Activated T-cell treated with anti-CD3 and anti-CD28 coated beads, Interleukin-2, amount 50 U/mL, for 4 hours (primary cell): ENCODE measurements around the gene MBD3L1. TPM values are rescaled to one million over a fixed set of nuclear protein-coding genes. Genes with fewer than 3 reads are reported as not detected.

Experiments used
- ATAC-seq, 2 donors: fragments of 200-7000 bp; cut with Tn5 transposase; one replicate each; pipeline ENCODE4 v1.10.0; 2021
- DNase-seq: peaks from one replicate; pipeline ENCODE4 v3.0.0-alpha.2; 2020
- H3K27me3 Mint-ChIP-seq: one replicate; pipeline ENCODE4 v1.8.0; 2021; ENCODE audit warnings: low read depth, mixed read lengths
- H3K36me3 Mint-ChIP-seq: one replicate; pipeline ENCODE4 v1.8.0; 2022; ENCODE audit warnings: mixed read lengths; ENCODE audit not compliant: insufficient read depth
- H3K4me1 Mint-ChIP-seq: one replicate; pipeline ENCODE4 v1.8.0; 2021; ENCODE audit warnings: low read depth, mixed read lengths
- H3K4me3 Mint-ChIP-seq: one replicate; pipeline ENCODE4 v1.8.0; 2021; ENCODE audit warnings: mild to moderate bottlenecking, moderate library complexity, mixed read lengths
- H3K9me3 Mint-ChIP-seq: one replicate; pipeline ENCODE4 v1.8.0; 2021; ENCODE audit warnings: mixed read lengths
- total RNA-seq, 3 donors: library from RNA; stranded (reverse); gene quantifications; one replicate each; pipeline ENCODE4 v1.2.1, GENCODE V29; 2021

The MBD3L1 gene
- total RNA-seq, 3 donors from 2014 or later: not detected

GRCh38 chr19:8840708-8841107, 8.5 kb downstream of the MBD3L1 start:
- Mint-ChIP-seq H3K36me3 (no peaks in the 10 kb centered on the region), H3K4me1 (no peaks in the 10 kb centered on the region), H3K4me3 (no peak overlapping the region), H3K27me3 (peaks cover 8% of the 10 kb centered on the region), H3K9me3 (no peaks in the 10 kb centered on the region)
- no peak for DNase-seq
- no peak for ATAC-seq

GRCh38 chr19:8846819-8847218, 14.6 kb downstream of the MBD3L1 start:
- H3K9me3 Mint-ChIP-seq: peaks cover 7% of the 10 kb centered on the region
- no peaks in the 10 kb centered on the region for H3K4me1 Mint-ChIP-seq
- DNase-seq: no peak
- peaks cover 7% of the 10 kb centered on the region for H3K27me3 Mint-ChIP-seq
- ATAC-seq: no peak
- H3K36me3 Mint-ChIP-seq: no peaks in the 10 kb centered on the region
- no peak overlapping the region for H3K4me3 Mint-ChIP-seq

- no peak for ATAC-seq
- Mint-ChIP-seq H3K36me3 (no peaks in the 10 kb centered on the region), H3K4me3 (no peak overlapping the region), H3K9me3 (peaks cover 7% of the 10 kb centered on the region), H3K4me1 (no peaks in the 10 kb centered on the region), H3K27me3 (peaks cover 10% of the 10 kb centered on the region)
- DNase-seq: no peak
Observed at GRCh38 chr19:8849232-8849631, 17.1 kb downstream of the MBD3L1 start.

GRCh38 chr19:8850488-8850887, 18.3 kb downstream of the MBD3L1 start:
- Mint-ChIP-seq H3K4me1 (no peaks in the 10 kb centered on the region), H3K4me3 (no peak overlapping the region), H3K36me3 (no peaks in the 10 kb centered on the region), H3K27me3 (peaks cover 13% of the 10 kb centered on the region), H3K9me3 (peaks cover 7% of the 10 kb centered on the region)
- no peak for DNase-seq
- no peak for ATAC-seq

- ATAC-seq: no peak
- H3K9me3 Mint-ChIP-seq: no peaks in the 10 kb centered on the region
- H3K4me3 Mint-ChIP-seq: no peak overlapping the region
- H3K36me3 Mint-ChIP-seq: no peaks in the 10 kb centered on the region
- peaks cover 26% of the 10 kb centered on the region for H3K27me3 Mint-ChIP-seq
- DNase-seq: no peak
- no peaks in the 10 kb centered on the region for H3K4me1 Mint-ChIP-seq
Observed at GRCh38 chr19:8858260-8858659, 26.1 kb downstream of the MBD3L1 start.

GRCh38 chr19:8866344-8866743, 34.2 kb downstream of the MBD3L1 start:
- Mint-ChIP-seq H3K36me3 (no peaks in the 10 kb centered on the region), H3K27me3 (peaks cover 12% of the 10 kb centered on the region), H3K4me1 (no peaks in the 10 kb centered on the region), H3K9me3 (no peaks in the 10 kb centered on the region), H3K4me3 (no peak overlapping the region)
- no peak for ATAC-seq
- no peak for DNase-seq

- ATAC-seq (no peak), DNase-seq (no peak)
- Mint-ChIP-seq H3K4me3 (no peak overlapping the region), H3K9me3 (peaks cover 7% of the 10 kb centered on the region), H3K27me3 (peaks cover 28% of the 10 kb centered on the region), H3K4me1 (no peaks in the 10 kb centered on the region), H3K36me3 (no peaks in the 10 kb centered on the region)
Observed at GRCh38 chr19:8877854-8878705, 45.9 kb downstream of the MBD3L1 start.

- DNase-seq: no peak
- Mint-ChIP-seq H3K4me1 (no peaks in the 10 kb centered on the region), H3K4me3 (no peak overlapping the region), H3K27me3 (peaks cover 21% of the 10 kb centered on the region), H3K9me3 (peaks cover 7% of the 10 kb centered on the region), H3K36me3 (no peaks in the 10 kb centered on the region)
- ATAC-seq: no peak
Observed at GRCh38 chr19:8880868-8881488, 48.8 kb downstream of the MBD3L1 start.

GRCh38 chr19:8881512-8881911, 49.3 kb downstream of the MBD3L1 start:
- Mint-ChIP-seq H3K36me3 (no peaks in the 10 kb centered on the region), H3K4me1 (no peaks in the 10 kb centered on the region), H3K9me3 (peaks cover 7% of the 10 kb centered on the region), H3K27me3 (peaks cover 21% of the 10 kb centered on the region), H3K4me3 (no peak overlapping the region)
- ATAC-seq (no peak), DNase-seq (no peak)

GRCh38 chr19:8884416-8884815, 52.2 kb downstream of the MBD3L1 start:
- DNase-seq (no peak), ATAC-seq (no peak)
- H3K4me3 Mint-ChIP-seq: no peak overlapping the region
- peaks cover 3% of the 10 kb centered on the region for H3K27me3 Mint-ChIP-seq
- peaks cover 7% of the 10 kb centered on the region for H3K9me3 Mint-ChIP-seq
- H3K36me3 Mint-ChIP-seq: no peaks in the 10 kb centered on the region
- no peaks in the 10 kb centered on the region for H3K4me1 Mint-ChIP-seq

GRCh38 chr19:8887364-8887763, 55.2 kb downstream of the MBD3L1 start:
- DNase-seq (no peak), ATAC-seq (no peak)
- Mint-ChIP-seq H3K9me3 (no peaks in the 10 kb centered on the region), H3K36me3 (no peaks in the 10 kb centered on the region), H3K27me3 (peaks cover under 1% of the 10 kb centered on the region), H3K4me3 (no peak overlapping the region), H3K4me1 (no peaks in the 10 kb centered on the region)

GRCh38 chr19:8890260-8890659, 58.1 kb downstream of the MBD3L1 start:
- no peak for ATAC-seq
- Mint-ChIP-seq H3K9me3 (no peaks in the 10 kb centered on the region), H3K27me3 (no peaks in the 10 kb centered on the region), H3K4me3 (no peak overlapping the region), H3K4me1 (no peaks in the 10 kb centered on the region), H3K36me3 (no peaks in the 10 kb centered on the region)
- no peak for DNase-seq
